Gastrocnemius medialis (tissue), 4 donors: ENCODE measurements around the gene UBASH3B. TPM values are rescaled to one million over a fixed set of nuclear protein-coding genes. Genes with fewer than 3 reads are reported as not detected.

ENCODE experiments used
- ATAC-seq, 2 donors: fragments of 150-250 bp; one replicate each; pipeline ENCODE4 v1.9.1; 2016
- DNase-seq, 2 donors: peaks; one replicate each; pipeline ENCODE4 v3.0.0-alpha.2; 2019
- H3K27ac ChIP-seq, 4 donors: fragments of 200-600 bp; sonication (generic); 1 replicate in 1 of 4; 2 replicates in 3 of 4; pipeline ENCODE4 v1.5.1; 2016 to 2018; ENCODE audit warnings: mild to moderate bottlenecking in 2 of 4, moderate library complexity in 1 of 4
- H3K27me3 ChIP-seq, 3 donors: fragments of 200-600 bp; sonication (generic) in 2 of 3; 1 replicate in 1 of 3; 2 replicates in 2 of 3; pipeline versions ENCODE4 v1.5.1 to v1.6.0; 2016 to 2019; ENCODE audit warnings: mild to moderate bottlenecking in 1 of 3, moderate library complexity in 1 of 3
- H3K36me3 ChIP-seq, 2 donors: fragments of 200-600 bp; sonication (generic) in 1 of 2; one replicate each; pipeline ENCODE4 v1.5.1; 2017 to 2018
- H3K4me1 ChIP-seq, 2 donors: fragments of 200-600 bp; sonication (generic) in 1 of 2; one replicate each; pipeline ENCODE4 v1.5.1; 2016 to 2017; ENCODE audit warnings: mild to moderate bottlenecking in 2 of 2
- H3K4me3 ChIP-seq, 4 donors: fragments of 200-600 bp; sonication (generic) in 3 of 4; 1 replicate in 1 of 4; 2 replicates in 3 of 4; pipeline ENCODE4 v1.5.1; 2016 to 2019; ENCODE audit warnings: mild to moderate bottlenecking in 2 of 4
- H3K9me3 ChIP-seq, 3 donors: fragments of 200-600 bp; sonication (generic) in 2 of 3; 1 replicate in 1 of 3; 2 replicates in 2 of 3; pipeline ENCODE4 v1.5.1; 2016 to 2019
- CTCF ChIP-seq, 5 experiments: fragments of 450-650 bp in 3 of 5; fragments of 200-600 bp in 2 of 5; sonication (generic) in 2 of 5; IDR thresholded peaks in 4 of 5; conservative IDR thresholded peaks in 1 of 5; 1 replicate in 4 of 5; 2 replicates in 1 of 5; pipeline ENCODE4 v1.5.1; 2016 to 2019; ENCODE audit warnings: antibody characterized with exemption in 5 of 5, mild to moderate bottlenecking in 3 of 5, moderate library complexity in 3 of 5
- POLR2A ChIP-seq, 2 donors: fragments of 450-650 bp; IDR thresholded peaks; one replicate each; pipeline ENCODE4 v1.6.1; 2017; ENCODE audit warnings: antibody characterized with exemption in 2 of 2, mild to moderate bottlenecking in 2 of 2, moderate library complexity in 2 of 2
- in situ Hi-C, 4 donors: fragments of 200-750 bp; cut with MboI; loops; one replicate each; pipeline versions ENCODE4 v1.15.0 to v1.8.0; 2017; ENCODE audit warnings: low sequenced_read_pairs in 4 of 4
- intact Hi-C: fragments of 100-400 bp; cut with DNase I; formaldehyde crosslinking; loops from one replicate; pipeline ENCODE4 v1.15.1; 2023; ENCODE audit warnings: low total_unique reads
- total RNA-seq, 4 donors: library from RNA; depleted of rRNA; stranded (reverse); fragments of >200 nt; gene quantifications; one replicate each; pipeline versions ENCODE4 v1.1.0 to v1.2.3, GENCODE V29; 2016

The UBASH3B gene
- total RNA-seq, 4 donors from 2014 or later, result 0.32 to 2.9 (median 0.87) TPM

DNA sequence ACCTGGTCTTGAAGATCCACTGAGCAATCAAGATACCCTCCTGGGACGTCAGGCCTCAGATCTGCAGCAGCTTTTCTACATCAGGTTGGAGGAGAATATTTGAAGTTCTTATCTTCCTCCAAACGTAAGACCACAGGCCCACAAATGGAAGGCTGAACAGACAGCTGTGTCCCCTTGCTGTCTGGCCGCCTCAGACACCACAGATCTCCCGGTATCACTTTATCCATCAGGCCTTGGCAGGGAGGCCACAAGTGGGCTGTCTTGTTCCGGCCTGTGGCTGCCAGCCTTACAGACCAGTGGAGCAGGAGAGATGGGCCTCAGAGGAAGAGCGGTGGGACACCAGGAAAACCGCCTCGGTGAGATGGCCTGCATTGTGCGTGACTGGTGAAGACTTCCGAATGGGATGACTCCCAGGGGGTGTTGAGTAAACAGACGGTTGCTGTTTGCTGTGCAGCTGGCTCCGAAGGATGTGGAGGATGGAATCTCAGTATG lies 15.9 kb downstream of the UBASH3B start:
- intact Hi-C loops (no loop called here), in situ Hi-C loops (no loop called here)
- H3K36me3 ChIP-seq, result no peaks in the 10 kb centered on the region
- TF ChIP-seq CTCF (IDR thresholded peaks at IDR 0.05 in 4 of 5, conservative IDR thresholded peaks at IDR 0.05 in 1 of 5) (no peak), POLR2A (IDR thresholded peaks at IDR 0.05) (no peak)
- no peak overlapping the region for H3K27ac ChIP-seq
- no peaks in the 10 kb centered on the region for H3K9me3 ChIP-seq
- H3K4me3 ChIP-seq, result no peak overlapping the region
- ATAC-seq (peak in 1 of 2 donors; percentile 36), DNase-seq (no peak)
- no peaks in the 10 kb centered on the region for H3K4me1 ChIP-seq
- no peaks in the 10 kb centered on the region for H3K27me3 ChIP-seq

- in situ Hi-C loops, result no loop called here
- no peak for TF ChIP-seq CTCF (IDR thresholded peaks at IDR 0.05 in 4 of 5, conservative IDR thresholded peaks at IDR 0.05 in 1 of 5)
- TF ChIP-seq POLR2A (IDR thresholded peaks at IDR 0.05), result no peak
- no peaks in the 10 kb centered on the region for H3K36me3 ChIP-seq
- DNase-seq (peak; percentile 4 to 30), ATAC-seq (no peak)
- no peaks in the 10 kb centered on the region for H3K4me1 ChIP-seq
- no peaks in the 10 kb centered on the region for H3K9me3 ChIP-seq
- intact Hi-C loops, result no loop called here
- H3K4me3 ChIP-seq, result no peak overlapping the region
- H3K27me3 ChIP-seq, result no peaks in the 10 kb centered on the region
- H3K27ac ChIP-seq, result no peak overlapping the region
These were observed 17.4 kb downstream of the UBASH3B start for GRCh38 chr11:122672892-122673291.

DNA sequence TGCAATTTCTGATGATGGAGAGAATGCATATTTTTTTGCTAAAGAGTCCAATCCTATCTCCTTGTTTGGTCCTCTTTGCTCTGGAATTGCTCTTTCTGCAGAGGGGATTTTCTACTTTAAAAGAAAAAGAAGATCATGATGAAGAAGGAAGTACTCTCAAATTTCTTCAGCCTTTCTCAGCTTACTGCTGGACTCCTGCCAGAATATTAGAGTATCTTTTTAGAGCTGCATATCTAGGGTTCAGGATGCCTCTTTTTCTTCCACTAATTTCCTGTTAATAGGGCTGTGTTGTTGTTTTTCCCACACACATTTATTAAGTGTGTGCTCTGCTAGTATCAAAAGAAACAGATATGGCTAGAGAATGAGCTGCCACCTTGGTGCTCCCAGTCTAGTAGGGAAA lies 18.2 kb downstream of the UBASH3B start:
- Histone ChIP-seq H3K36me3 (no peaks in the 10 kb centered on the region), H3K9me3 (no peaks in the 10 kb centered on the region), H3K4me1 (no peaks in the 10 kb centered on the region), H3K4me3 (no peak overlapping the region), H3K27me3 (no peaks in the 10 kb centered on the region), H3K27ac (no peak overlapping the region)
- intact Hi-C loops (no loop called here), in situ Hi-C loops (no loop called here)
- TF ChIP-seq CTCF (IDR thresholded peaks at IDR 0.05 in 4 of 5, conservative IDR thresholded peaks at IDR 0.05 in 1 of 5), result no peak
- no peak for TF ChIP-seq POLR2A (IDR thresholded peaks at IDR 0.05)
- ATAC-seq (no peak), DNase-seq (no peak)

DNA sequence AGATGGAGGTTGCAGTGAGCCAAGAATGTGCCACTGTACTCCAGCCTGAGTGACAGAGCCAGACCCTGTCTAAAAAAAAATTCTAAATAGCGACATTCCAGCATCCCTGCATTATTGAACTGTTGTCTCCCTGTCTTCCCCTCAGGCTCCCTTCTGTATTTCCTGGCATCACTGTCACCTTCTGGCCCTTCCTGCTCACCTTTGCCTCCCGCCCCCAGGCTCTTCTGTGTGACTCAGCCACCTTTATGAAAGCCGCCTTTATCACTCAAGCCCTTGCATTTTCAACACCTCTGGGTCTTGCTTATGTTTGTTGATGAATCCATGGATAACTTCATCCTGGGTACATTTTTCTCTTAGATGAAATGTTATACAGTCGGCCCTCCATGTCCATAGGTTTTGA lies 21.1 kb downstream of the UBASH3B start:
- ATAC-seq (no peak), DNase-seq (no peak)
- intact Hi-C loops (no loop called here), in situ Hi-C loops (no loop called here)
- Histone ChIP-seq H3K27me3 (peaks cover 0 to 3% (median 0%) of the 10 kb centered on the region in 3 donors), H3K9me3 (no peaks in the 10 kb centered on the region), H3K4me1 (no peaks in the 10 kb centered on the region), H3K36me3 (no peaks in the 10 kb centered on the region), H3K4me3 (no peak overlapping the region), H3K27ac (no peak overlapping the region)
- TF ChIP-seq POLR2A (IDR thresholded peaks at IDR 0.05), result no peak
- TF ChIP-seq CTCF (IDR thresholded peaks at IDR 0.05 in 4 of 5, conservative IDR thresholded peaks at IDR 0.05 in 1 of 5), result no peak

GRCh38 chr11:122677256-122677655 lies 21.7 kb downstream of the UBASH3B start:
- no peaks in the 10 kb centered on the region for H3K4me1 ChIP-seq
- TF ChIP-seq POLR2A (IDR thresholded peaks at IDR 0.05) (no peak), CTCF (IDR thresholded peaks at IDR 0.05 in 4 of 5, conservative IDR thresholded peaks at IDR 0.05 in 1 of 5) (no peak)
- H3K27ac ChIP-seq, result no peak overlapping the region
- DNase-seq, result no peak
- in situ Hi-C loops, result no loop called here
- intact Hi-C loops, result no loop called here
- peaks cover 0 to 3% (median 0%) of the 10 kb centered on the region in 3 donors for H3K27me3 ChIP-seq
- ATAC-seq, result no peak
- no peak overlapping the region for H3K4me3 ChIP-seq
- no peaks in the 10 kb centered on the region for H3K36me3 ChIP-seq
- no peaks in the 10 kb centered on the region for H3K9me3 ChIP-seq
